T-cell (primary cell): ENCODE measurements around the gene OR3A3. TPM values are rescaled to one million over a fixed set of nuclear protein-coding genes. Genes with fewer than 3 reads are reported as not detected.
"Not testable (repeated sequence)": the region's sequence is repeated elsewhere in the genome, so short reads cannot be mapped to it uniquely, and the experiment has no call there.

ENCODE experiments used
- ATAC-seq, 4 experiments: fragments of 200-7000 bp in 3 of 4; fragments of 150-1000 bp in 1 of 4; cut with Tn5 transposase; replicated peaks in 1 of 4; 1 replicate in 3 of 4; 2 replicates in 1 of 4; pipeline ENCODE4 v1.10.0; 2021; ENCODE audit warnings: moderate library complexity in 3 of 4, mild to moderate bottlenecking in 2 of 4, moderate number of reproducible peaks in 1 of 4
- CTCF ChIA-PET, 2 donors: fragments of 300-600 bp; sonication (Branson Sonifier 250); formaldehyde crosslinking; loops; one replicate each; lab custom pipeline; 2022; ENCODE audit warnings: antibody characterized with exemption in 2 of 2; lab: Charles Lee
- POLR2A ChIA-PET, 2 donors: fragments of 300-600 bp; sonication (Branson Sonifier 250); formaldehyde crosslinking; loops; one replicate each; lab custom pipeline; 2022; ENCODE audit warnings: antibody characterized with exemption in 2 of 2; lab: Charles Lee
- DNase-seq, 35 experiments: peaks; one replicate each; pipeline versions ENCODE4 v3.0.0 to v3.0.0-alpha.2; 2013 to 2023
- H3K27ac ChIP-seq: one replicate; pipeline ENCODE4 v1.5.1; 2013; ENCODE audit warnings: low read length
- H3K27me3 ChIP-seq, 2 experiments: replicated peaks in 1 of 2; 1 replicate in 1 of 2; 2 replicates in 1 of 2; pipeline versions ENCODE4 v1.6.1 to v1.7.0; 2013; ENCODE audit warnings: low read length in 1 of 2, mixed read lengths in 1 of 2; ENCODE audit not compliant: control insufficient read depth in 2 of 2, insufficient read depth in 2 of 2; ENCODE audit errors: extremely low read depth in 1 of 2
- H3K36me3 ChIP-seq, 2 donors: 1 replicate in 1 of 2; 2 replicates in 1 of 2; pipeline versions ENCODE4 v1.6.1 to v1.7.0; 2013; ENCODE audit warnings: low read length in 1 of 2; ENCODE audit not compliant: control insufficient read depth in 2 of 2, insufficient read depth in 1 of 2; ENCODE audit errors: extremely low read depth in 1 of 2
- H3K4me1 ChIP-seq, 2 experiments: 1 replicate in 1 of 2; 2 replicates in 1 of 2; pipeline versions ENCODE4 v1.6.1 to v1.7.0; 2013; ENCODE audit warnings: low read length in 2 of 2, mixed read lengths in 1 of 2; ENCODE audit not compliant: insufficient read depth in 2 of 2, control insufficient read depth in 1 of 2; ENCODE audit errors: extremely low read depth in 1 of 2
- H3K4me3 ChIP-seq, 2 donors: 1 replicate in 1 of 2; 2 replicates in 1 of 2; pipeline versions ENCODE4 v1.5.1 to v1.7.0; 2013; ENCODE audit warnings: mild to moderate bottlenecking in 2 of 2, low read length in 1 of 2, moderate library complexity in 1 of 2; ENCODE audit not compliant: control insufficient read depth in 1 of 2; ENCODE audit errors: extremely low read depth in 1 of 2
- H3K9me3 ChIP-seq: 2 replicates; pipeline ENCODE4 v1.7.0; 2013
- H3K27ac Mint-ChIP-seq, 2 donors: one replicate each; pipeline ENCODE4 v1.8.0; 2020 to 2021; ENCODE audit warnings: mild to moderate bottlenecking in 2 of 2, mixed read lengths in 2 of 2
- H3K27me3 Mint-ChIP-seq, 2 donors: one replicate each; pipeline ENCODE4 v1.8.0; 2021 to 2022; ENCODE audit warnings: mixed read lengths in 2 of 2
- H3K36me3 Mint-ChIP-seq: one replicate; pipeline ENCODE4 v1.8.0; 2021; ENCODE audit warnings: mixed read lengths
- H3K4me1 Mint-ChIP-seq, 3 donors: one replicate each; pipeline ENCODE4 v1.8.0; 2020 to 2022; ENCODE audit warnings: mixed read lengths in 3 of 3, mild to moderate bottlenecking in 1 of 3
- H3K4me3 Mint-ChIP-seq, 3 donors: one replicate each; pipeline ENCODE4 v1.8.0; 2020 to 2022; ENCODE audit warnings: mild to moderate bottlenecking in 3 of 3, mixed read lengths in 3 of 3, moderate library complexity in 3 of 3
- H3K9me3 Mint-ChIP-seq, 3 donors: one replicate each; pipeline ENCODE4 v1.8.0; 2020 to 2022; ENCODE audit warnings: mixed read lengths in 3 of 3
- WGBS: methylation state at CpG from one replicate; pipeline ENCODE4 v1.1.5; 2013; ENCODE audit warnings: missing lambda C conversion rate; ENCODE audit not compliant: insufficient coverage; 5-methylcytosine and 5-hydroxymethylcytosine counted together
- total RNA-seq, 35 experiments: library from RNA in 6 of 35; stranded (reverse) in 6 of 35; fragments of 120-200 nt in 1 of 35; gene quantifications; one replicate each; pipeline versions ENCODE4 v1.2.1 to v1.2.4 and lab custom pipeline; 2013 to 2026

The OR3A3 gene
- total RNA-seq, 5 donors from 2014 or later (not counting 1 experiment from before 2014, with no cell fraction given) = not detected

- ChIA-PET CTCF (no interaction called here), POLR2A (no interaction called here)
- H3K9me3 Mint-ChIP-seq = peaks cover 0 to 3% (median 0%) of the 10 kb centered on the region in 3 donors
- no peak overlapping the region for H3K4me3 Mint-ChIP-seq
- Histone ChIP-seq H3K4me3 (no peak overlapping the region), H3K27ac (no peak overlapping the region), H3K4me1 (no peaks in the 10 kb centered on the region), H3K9me3 (no peaks in the 10 kb centered on the region), H3K27me3 (peaks cover 0 to 5% of the 10 kb centered on the region in 2 experiments), H3K36me3 (no peaks in the 10 kb centered on the region)
- no peak overlapping the region for H3K27ac Mint-ChIP-seq
- 50% methylated on average over 1 of the region's 2 CpGs for WGBS
- ATAC-seq = no peak
- no peak for DNase-seq
- no peaks in the 10 kb centered on the region for H3K4me1 Mint-ChIP-seq
- H3K27me3 Mint-ChIP-seq = peaks cover 11 to 21% of the 10 kb centered on the region in 2 donors
- H3K36me3 Mint-ChIP-seq = no peaks in the 10 kb centered on the region
These were observed 37.0 kb downstream of the OR3A3 start for GRCh38 chr17:3448059-3448665.

DNA sequence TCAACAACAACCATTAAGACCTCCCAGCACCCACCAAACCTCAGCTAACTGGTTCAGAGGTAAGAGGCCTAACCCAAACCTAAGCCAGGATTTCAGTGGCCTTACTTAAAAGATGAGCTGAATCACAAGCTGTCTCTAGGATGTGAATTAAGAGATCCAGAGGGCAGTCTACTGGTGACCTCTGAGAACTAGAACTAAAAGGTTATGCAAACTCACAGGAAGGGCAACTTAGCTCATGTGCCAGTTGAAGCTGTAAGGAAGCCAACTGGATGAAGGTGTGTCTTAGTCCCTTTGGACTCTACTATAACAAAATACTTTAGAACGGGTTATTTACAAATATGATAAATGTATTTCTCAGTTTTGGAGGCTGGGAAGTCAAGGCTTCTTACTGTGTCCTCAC, 55.2 kb downstream of the OR3A3 start:
- H3K4me1 Mint-ChIP-seq, H3K36me3 ChIP-seq, DNase-seq, H3K27me3 Mint-ChIP-seq, POLR2A ChIA-PET, H3K36me3 Mint-ChIP-seq, H3K27ac Mint-ChIP-seq, H3K4me1 ChIP-seq, H3K4me3 ChIP-seq, H3K27ac ChIP-seq, CTCF ChIA-PET, H3K27me3 ChIP-seq, H3K4me3 Mint-ChIP-seq, H3K9me3 Mint-ChIP-seq, ATAC-seq, H3K9me3 ChIP-seq: not testable (repeated sequence)
- no CpG with 5 or more reads among the region's 1 CpG for WGBS

GRCh38 chr17:3469529-3469928, 58.4 kb downstream of the OR3A3 start:
- H3K27me3 ChIP-seq = no peaks in the 10 kb centered on the region
- H3K36me3 Mint-ChIP-seq = no peaks in the 10 kb centered on the region
- no peak overlapping the region for H3K4me3 Mint-ChIP-seq
- no peaks in the 10 kb centered on the region for H3K36me3 ChIP-seq
- H3K27me3 Mint-ChIP-seq = peaks cover 4% of the 10 kb centered on the region in 2 donors
- ATAC-seq (no peak), DNase-seq (no peak)
- H3K4me3 ChIP-seq = no peak overlapping the region
- no peaks in the 10 kb centered on the region for H3K9me3 ChIP-seq
- CTCF ChIA-PET = no interaction called here
- no CpG with 5 or more reads among the region's 5 CpGs for WGBS
- no peaks in the 10 kb centered on the region for H3K4me1 ChIP-seq
- POLR2A ChIA-PET = no interaction called here
- H3K9me3 Mint-ChIP-seq = no peaks in the 10 kb centered on the region
- H3K27ac ChIP-seq = no peak overlapping the region
- H3K27ac Mint-ChIP-seq = no peak overlapping the region
- H3K4me1 Mint-ChIP-seq = no peaks in the 10 kb centered on the region

DNA sequence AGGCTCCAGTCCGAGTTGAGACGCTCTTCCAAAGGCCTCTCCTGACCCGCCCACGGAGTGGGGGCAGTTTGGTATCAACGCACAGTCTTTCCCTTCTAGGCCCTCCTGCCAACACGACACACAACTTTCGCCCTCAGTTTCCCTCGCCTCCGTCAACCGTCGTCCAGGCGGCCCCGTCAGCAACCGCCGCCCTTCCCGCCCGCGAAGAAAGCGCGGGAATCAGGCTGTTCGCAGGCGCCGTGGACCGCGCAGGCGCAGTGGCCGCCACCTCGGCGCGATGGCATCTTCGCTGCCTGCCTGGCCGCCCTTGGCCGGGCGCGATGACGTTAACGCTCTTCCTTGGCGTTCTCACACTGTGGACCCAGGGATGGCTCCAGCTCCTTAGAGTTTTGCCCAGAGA, 60.4 kb downstream of the OR3A3 start, which contains the start of gene SPATA22:
Gene SPATA22, minus strand, starts transcription at position 221 of the 400 bp plus-strand sequence. CDS start 2,494 bp downstream, outside the sequence.
- Histone ChIP-seq H3K27ac (no peak within 1 kb of the TSS), H3K9me3 (no peaks in the 10 kb centered on the region), H3K27me3 (no peaks in the 10 kb centered on the region), H3K4me3 (no peak within 1 kb of the TSS), H3K4me1 (no peaks in the 10 kb centered on the region), H3K36me3 (no peaks in the 10 kb centered on the region)
- Mint-ChIP-seq H3K4me3 (no peak within 1 kb of the TSS), H3K36me3 (no peaks in the 10 kb centered on the region), H3K27me3 (peaks cover 3 to 4% of the 10 kb centered on the region in 2 donors), H3K9me3 (no peaks in the 10 kb centered on the region), H3K4me1 (peaks cover 0 to 2% (median 2%) of the 10 kb centered on the region in 3 donors), H3K27ac (no peak within 1 kb of the TSS)
- ChIA-PET CTCF (no interaction called here), POLR2A (no interaction called here)
- no peak for ATAC-seq
- DNase-seq = no peak
- WGBS = 98% methylated on average over 28 of the region's 38 CpGs

DNA sequence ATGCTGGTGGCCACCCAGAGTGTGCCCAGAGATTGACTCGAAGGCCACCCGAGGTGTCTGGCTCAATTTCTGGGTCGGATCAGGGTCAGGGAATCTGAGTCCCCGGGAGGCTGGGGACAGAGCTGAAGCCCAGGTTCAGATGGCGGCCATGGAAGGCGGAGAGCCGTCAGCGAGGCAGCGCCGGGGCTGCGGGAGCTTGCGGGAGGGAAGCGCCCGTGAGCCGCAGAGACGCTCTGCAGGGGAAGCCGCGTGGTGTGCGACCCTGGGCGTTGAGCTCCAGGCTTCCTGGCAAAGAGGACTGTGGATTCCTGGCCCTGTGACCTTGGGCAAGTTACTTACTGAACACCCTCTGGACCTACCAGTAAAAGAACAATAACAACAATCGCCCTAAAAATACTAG, 61.0 kb downstream of the OR3A3 start:
- Mint-ChIP-seq H3K4me1 (peaks cover 0 to 2% (median 2%) of the 10 kb centered on the region in 3 donors), H3K27ac (no peak overlapping the region), H3K36me3 (no peaks in the 10 kb centered on the region), H3K4me3 (no peak overlapping the region), H3K27me3 (peaks cover 3 to 4% of the 10 kb centered on the region in 2 donors), H3K9me3 (no peaks in the 10 kb centered on the region)
- CTCF ChIA-PET = no interaction called here
- no peak overlapping the region for H3K27ac ChIP-seq
- no peak for DNase-seq
- no peaks in the 10 kb centered on the region for H3K27me3 ChIP-seq
- H3K4me1 ChIP-seq = no peaks in the 10 kb centered on the region
- no peak overlapping the region for H3K4me3 ChIP-seq
- POLR2A ChIA-PET = no interaction called here
- ATAC-seq = no peak
- H3K9me3 ChIP-seq = no peaks in the 10 kb centered on the region
- WGBS = 94% methylated on average over 19 of the region's 21 CpGs
- no peaks in the 10 kb centered on the region for H3K36me3 ChIP-seq

Other genes starting within 250 kb of the OR3A3 start
- gene OR1A2, start 213.9 kb upstream of the OR3A3 start, total RNA-seq = not detected
- gene OR1A1, start 203.7 kb upstream of the OR3A3 start, total RNA-seq = under 1 TPM in 1 of 5 donors, not detected in 4; 0.09 TPM
- 1 to 10 TPM in 1 of 5 donors, under 1 TPM in 3, not detected in 1; 0.23 to 1.4 (median 0.44) TPM for gene OR3A1, start 113.0 kb upstream of the OR3A3 start, total RNA-seq
- 1 to 10 TPM in 4 of 5 donors, under 1 TPM in 1; 0.63 to 6.3 (median 2.9) TPM for gene OR3A2, start 25.1 kb upstream of the OR3A3 start, total RNA-seq
- not detected for gene OR1E1, start 13.0 kb upstream of the OR3A3 start, total RNA-seq
- not detected for gene OR1E2, start 22.5 kb downstream of the OR3A3 start, total RNA-seq
- 1 to 10 TPM in 2 of 5 donors, not detected in 3; 1.3 to 1.5 TPM for gene SPATA22, start 60.4 kb downstream of the OR3A3 start, total RNA-seq
- not detected for gene ASPA, start 64.6 kb downstream of the OR3A3 start, total RNA-seq
- gene TRPV3, start 146.4 kb downstream of the OR3A3 start, total RNA-seq = 1 to 10 TPM in 1 of 5 donors, under 1 TPM in 4; 0.23 to 1.4 (median 0.44) TPM
- 1 to 10 TPM; 4.3 to 8.0 (median 6.0) TPM for gene TRPV1, start 198.0 kb downstream of the OR3A3 start, total RNA-seq
- 10 to 100 TPM in 3 of 5 donors, 1 to 10 TPM in 2; 6.4 to 12.3 (median 10.5) TPM for gene SHPK, start 224.9 kb downstream of the OR3A3 start, total RNA-seq
- gene CTNS, start 225.4 kb downstream of the OR3A3 start, total RNA-seq = 10 to 100 TPM in 3 of 5 donors, 1 to 10 TPM in 2; 7.1 to 15.9 (median 11.4) TPM